HEK293 (cell line): ENCODE data around the gene RPS6KA5.
A peak's percentile ranks its signal among the peaks of the same experiment; 100 is the strongest.

ENCODE experiments used
- ELK4 ChIP-seq: IDR thresholded peaks from 2 replicates; pipeline ENCODE4 v1.6.1; 2011; ENCODE audit warnings: mild to moderate bottlenecking, low read depth, low read length, borderline replicate concordance
- FEZF1 ChIP-seq: fragments of 450-650 bp; formaldehyde crosslinking; IDR thresholded peaks from 2 replicates; pipeline ENCODE4 v1.5.1; 2016; ENCODE audit warnings: missing biosample characterization, missing genetic modification characterization
- GFI1B ChIP-seq: fragments of 450-650 bp; formaldehyde crosslinking; IDR thresholded peaks from 2 replicates; pipeline ENCODE4 v1.5.1; 2016; ENCODE audit warnings: missing biosample characterization, missing genetic modification characterization
- GLIS2 ChIP-seq: fragments of 450-650 bp; formaldehyde crosslinking; IDR thresholded peaks from 2 replicates; pipeline ENCODE4 v1.5.1; 2016; ENCODE audit warnings: missing biosample characterization, missing genetic modification characterization
- KLF16 ChIP-seq: fragments of 450-650 bp; formaldehyde crosslinking; IDR thresholded peaks from 2 replicates; pipeline ENCODE4 v1.5.1; 2017; ENCODE audit warnings: missing biosample characterization, missing genetic modification characterization
- KLF7 ChIP-seq: fragments of 450-650 bp; formaldehyde crosslinking; IDR thresholded peaks from 2 replicates; pipeline ENCODE4 v1.5.1; 2016; ENCODE audit warnings: missing biosample characterization, missing genetic modification characterization, borderline replicate concordance
- KLF9 ChIP-seq: fragments of 450-650 bp; formaldehyde crosslinking; IDR thresholded peaks from 2 replicates; pipeline ENCODE4 v1.5.1; 2016; ENCODE audit warnings: missing biosample characterization, missing genetic modification characterization, low read depth
- PRDM2 ChIP-seq: fragments of 450-650 bp; formaldehyde crosslinking; IDR thresholded peaks from 2 replicates; pipeline ENCODE4 v1.5.1; 2016; ENCODE audit warnings: missing biosample characterization, missing genetic modification characterization, borderline replicate concordance
- SETDB1 ChIP-seq: IDR thresholded peaks from one replicate; pipeline ENCODE4 v1.6.1; 2017; ENCODE audit warnings: mild to moderate bottlenecking, low read length, moderate library complexity, mixed read lengths; ENCODE audit not compliant: insufficient read length
- TRIM28 ChIP-seq: IDR thresholded peaks from 2 replicates; pipeline ENCODE4 v1.6.1; 2011; ENCODE audit warnings: low read length, control low read depth, borderline replicate concordance
- ZBTB10 ChIP-seq: fragments of 450-650 bp; formaldehyde crosslinking; IDR thresholded peaks from 2 replicates; pipeline ENCODE4 v1.5.1; 2016; ENCODE audit warnings: missing biosample characterization, missing genetic modification characterization
- ZBTB26 ChIP-seq: fragments of 450-650 bp; formaldehyde crosslinking; optimal IDR thresholded peaks from 2 replicates; pipeline ENCODE3; 2016; ENCODE audit warnings: missing biosample characterization, mild to moderate bottlenecking, missing genetic modification characterization
- ZBTB48 ChIP-seq: fragments of 450-650 bp; formaldehyde crosslinking; IDR thresholded peaks from 2 replicates; pipeline ENCODE4 v1.5.1; 2016; ENCODE audit warnings: missing biosample characterization, missing genetic modification characterization
- ZNF148 ChIP-seq: fragments of 450-650 bp; formaldehyde crosslinking; IDR thresholded peaks from 2 replicates; pipeline ENCODE4 v1.5.0; 2017; ENCODE audit warnings: missing biosample characterization, missing genetic modification characterization, borderline replicate concordance
- ZNF155 ChIP-seq: fragments of 450-650 bp; formaldehyde crosslinking; IDR thresholded peaks from 2 replicates; pipeline ENCODE4 v1.5.1; 2016; ENCODE audit warnings: missing biosample characterization, missing genetic modification characterization
- ZNF302 ChIP-seq: fragments of 450-650 bp; formaldehyde crosslinking; IDR thresholded peaks from 2 replicates; pipeline ENCODE4 v1.5.1; 2016; ENCODE audit warnings: missing biosample characterization, missing genetic modification characterization, low read depth
- ZNF354C ChIP-seq: fragments of 450-650 bp; formaldehyde crosslinking; IDR thresholded peaks from 2 replicates; pipeline ENCODE4 v1.5.1; 2016; ENCODE audit warnings: missing biosample characterization, missing genetic modification characterization, low read depth, borderline replicate concordance
- ZNF37A ChIP-seq: fragments of 450-650 bp; IDR thresholded peaks from 2 replicates; pipeline ENCODE4 v1.5.1; 2018; ENCODE audit warnings: missing biosample characterization, missing genetic modification characterization
- ZNF423 ChIP-seq: fragments of 450-650 bp; formaldehyde crosslinking; IDR thresholded peaks from 2 replicates; pipeline ENCODE4 v1.5.1; 2016; ENCODE audit warnings: missing biosample characterization, missing genetic modification characterization
- ZNF426 ChIP-seq: fragments of 450-650 bp; formaldehyde crosslinking; IDR thresholded peaks from 2 replicates; pipeline ENCODE4 v1.5.1; 2017; ENCODE audit warnings: missing biosample characterization, missing genetic modification characterization, mild to moderate bottlenecking, inconsistent platforms, moderate library complexity
- ZNF596 ChIP-seq: fragments of 450-650 bp; IDR thresholded peaks from 2 replicates; pipeline ENCODE4 v1.5.0; 2018; ENCODE audit warnings: missing biosample characterization, mild to moderate bottlenecking, missing genetic modification characterization, moderate library complexity
- ZNF610 ChIP-seq: fragments of 450-650 bp; formaldehyde crosslinking; IDR thresholded peaks from 2 replicates; pipeline ENCODE4 v1.5.1; 2016; ENCODE audit warnings: missing biosample characterization, missing genetic modification characterization, borderline replicate concordance
- ZNF626 ChIP-seq: fragments of 450-650 bp; sonication (Bioruptor Pico); formaldehyde crosslinking; IDR thresholded peaks from 2 replicates; pipeline ENCODE4 v1.5.1; 2018; ENCODE audit warnings: missing biosample characterization, missing genetic modification characterization, inconsistent platforms
- ZNF677 ChIP-seq: fragments of 450-650 bp; IDR thresholded peaks from 2 replicates; pipeline ENCODE4 v1.5.0; 2018; ENCODE audit warnings: missing biosample characterization, mild to moderate bottlenecking, missing genetic modification characterization, moderate library complexity
- ZNF776 ChIP-seq: fragments of 450-650 bp; formaldehyde crosslinking; IDR thresholded peaks from 2 replicates; pipeline ENCODE4 v1.5.0; 2017; ENCODE audit warnings: missing biosample characterization, missing genetic modification characterization, borderline replicate concordance
- ZSCAN16 ChIP-seq: fragments of 450-650 bp; formaldehyde crosslinking; IDR thresholded peaks from 2 replicates; pipeline ENCODE4 v1.5.1; 2016; ENCODE audit warnings: missing biosample characterization, missing genetic modification characterization
- ZXDB ChIP-seq: fragments of 450-650 bp; formaldehyde crosslinking; IDR thresholded peaks from 2 replicates; pipeline ENCODE4 v1.5.1; 2016; ENCODE audit warnings: missing biosample characterization, missing genetic modification characterization

Gene RPS6KA5

GRCh38 chr14:90827919-90828610 lies 232.4 kb downstream of the RPS6KA5 start (continued):
- TF ChIP-seq ZNF155 (tag by site-specific recombination): no peak
- no peak for TF ChIP-seq ZNF37A (tag by site-specific recombination)
- peak; percentile 51; the same call in 1 of the 2 replicates for TF ChIP-seq ZBTB48 (tag by site-specific recombination)
- no peak for TF ChIP-seq SETDB1
- TF ChIP-seq ZNF354C (tag by site-specific recombination): no peak
- TF ChIP-seq ZNF610 (tag by site-specific recombination): no peak
- TF ChIP-seq ZNF426: no peak
- TF ChIP-seq ZNF626: no peak
- no peak for TF ChIP-seq KLF7
- TF ChIP-seq ZBTB26 (tag by site-specific recombination): peak; percentile 69
- peak; percentile 36; the same call in 1 of the 2 replicates for TF ChIP-seq ZBTB10 (tag by site-specific recombination)
- no peak for TF ChIP-seq ZNF148 (tag by site-specific recombination)
- TF ChIP-seq KLF9 (tag by site-specific recombination): no peak
- TF ChIP-seq ZNF302 (tag by site-specific recombination): no peak
- TF ChIP-seq FEZF1 (tag by site-specific recombination): no peak
- no peak for TF ChIP-seq ZNF596
- no peak for TF ChIP-seq ZNF776 (tag by site-specific recombination)
- TF ChIP-seq KLF16 (tag by site-specific recombination): no peak
- TF ChIP-seq ELK4: no peak
- no peak for TF ChIP-seq PRDM2 (tag by site-specific recombination)
- peak; percentile 68; the same call in 1 of the 2 replicates for TF ChIP-seq ZXDB (tag by site-specific recombination)
- no peak for TF ChIP-seq ZNF677 (tag by site-specific recombination)
- no peak; the same call in 1 of the 2 replicates for TF ChIP-seq GLIS2
- TF ChIP-seq GFI1B (tag by site-specific recombination): no peak
- no peak for TF ChIP-seq TRIM28
- no peak for TF ChIP-seq ZNF423 (tag by site-specific recombination)
- no peak for TF ChIP-seq ZSCAN16 (tag by site-specific recombination)
